Adrenal gland (tissue), 12 donors: ENCODE results near the gene SH2D5. TPM values are rescaled to one million over a fixed set of nuclear protein-coding genes. Genes with fewer than 3 reads are reported as not detected.

Experiments
- DNase-seq, 7 donors: peaks; one replicate each; pipeline ENCODE4 v3.0.0-alpha.2; 2019 to 2020
- H3K27ac ChIP-seq, 5 donors: fragments of 200-600 bp; sonication (generic) in 4 of 5; 1 replicate in 3 of 5; 2 replicates in 2 of 5; pipeline versions ENCODE4 v1.5.1 to v1.8.0; 2016 to 2020; ENCODE audit warnings: mild to moderate bottlenecking in 1 of 5
- H3K27me3 ChIP-seq: fragments of 200-600 bp; 2 replicates; pipeline ENCODE4 v1.8.0; 2021
- H3K36me3 ChIP-seq, 2 donors: fragments of 200-600 bp; replicated peaks in 1 of 2; 1 replicate in 1 of 2; 2 replicates in 1 of 2; pipeline versions ENCODE4 v1.5.1 to v1.8.0; 2018 to 2022
- H3K4me1 ChIP-seq, 2 donors: fragments of 200-600 bp; replicated peaks in 1 of 2; 1 replicate in 1 of 2; 2 replicates in 1 of 2; pipeline versions ENCODE4 v1.5.1 to v1.8.0; 2018 to 2021
- H3K4me3 ChIP-seq, 4 donors: fragments of 200-600 bp; sonication (generic) in 3 of 4; one replicate each; pipeline ENCODE4 v1.5.1; 2016 to 2018
- H3K9me3 ChIP-seq, 3 donors: fragments of 200-600 bp; sonication (generic) in 1 of 3; replicated peaks in 1 of 3; 1 replicate in 2 of 3; 2 replicates in 1 of 3; pipeline versions ENCODE4 v1.5.1 to v1.8.0; 2016 to 2021
- CTCF ChIP-seq, 6 experiments: fragments of 450-650 bp in 4 of 6; fragments of 200-600 bp in 2 of 6; sonication (generic) in 1 of 6; IDR thresholded peaks; 1 replicate in 5 of 6; 2 replicates in 1 of 6; pipeline versions ENCODE4 v1.5.1 to v1.8.0; 2016 to 2021; ENCODE audit warnings: antibody characterized with exemption in 6 of 6, mild to moderate bottlenecking in 2 of 6, moderate library complexity in 1 of 6
- POLR2A ChIP-seq, 2 donors: fragments of 450-650 bp; IDR thresholded peaks; one replicate each; pipeline ENCODE4 v1.6.1; 2017; ENCODE audit warnings: antibody characterized with exemption in 2 of 2, mild to moderate bottlenecking in 2 of 2, moderate library complexity in 1 of 2
- WGBS, 4 donors: extraction: QIAGEN DNeasy Blood & Tissue Kit in 2 of 4; methylation state at CpG; one replicate each; pipeline versions ENCODE4 v1.1.5 to v1.1.7; 2013 to 2017; 5-methylcytosine and 5-hydroxymethylcytosine counted together
- intact Hi-C, 2 donors: fragments of 100-400 bp; cut with DNase I; formaldehyde crosslinking; loops; one replicate each; pipeline versions ENCODE4 v1.14.1 to v1.15.0; 2022 to 2023
- polyA plus RNA-seq, 3 donors: library from polyadenylated mRNA; stranded (reverse); fragments of 200-250 nt in 2 of 3; fragments of 350-450 nt in 1 of 3; fragmentation: Illumina TruSeq in 1 of 3; extraction: RNeasy Lipid Tissue Mini Kit (QIAGEN cat#74804) in 1 of 3; gene quantifications; one replicate each; pipeline ENCODE4 v1.2.3, GENCODE V29; 2013 to 2014
- total RNA-seq, 9 donors: library from RNA; depleted of rRNA in 4 of 9; stranded (reverse); fragments of >200 nt in 4 of 9; fragments of 120-200 nt in 1 of 9; fragmentation: NEBNext Ultra II Directional in 1 of 9; extraction: Animal tissue kit (Norgen Biotek cat#: 25700) in 1 of 9; gene quantifications; one replicate each; pipeline versions ENCODE4 v1.1.0 to v1.2.4, GENCODE V29; 2013 to 2023
- donor health status: healthy with polysubstance abuse.
- donor health status: Bipolar disorder and iron deficiency.
- donor health status: DM: yes; HTN: yes; CAD: no.
- donor health status: DM: no; HTN: no; CAD: no.
- donor health status: DM: no; HTN: no; CAD: no.
- donor health status: DM: yes; HTN: yes; CAD: no.

The SH2D5 gene
- total and polyA plus RNA-seq, 12 donors: 0.06 to 1.9 (median 0.43) TPM; not detected in 3

- WGBS, 4 donors: 69 to 81% (median 76%) methylated on average over 4 to 5 of the region's 5 CpGs
- TF ChIP-seq POLR2A (IDR thresholded peaks at IDR 0.05): no peak
- TF ChIP-seq CTCF (IDR thresholded peaks at IDR 0.05): no peak
- H3K27me3 ChIP-seq: no peaks in the 10 kb centered on the region
- no peaks in the 10 kb centered on the region for H3K36me3 ChIP-seq
- no peaks in the 10 kb centered on the region for H3K4me1 ChIP-seq
- H3K27ac ChIP-seq: no peak overlapping the region
- H3K4me3 ChIP-seq: no peak overlapping the region
- no peaks in the 10 kb centered on the region for H3K9me3 ChIP-seq
- intact Hi-C loops: no loop called here
- DNase-seq: no peak
Observed at GRCh38 chr1:20708891-20709290, 23.6 kb downstream of the SH2D5 start.

- intact Hi-C loops: no loop called here
- TF ChIP-seq POLR2A (IDR thresholded peaks at IDR 0.05): no peak
- no peak for TF ChIP-seq CTCF (IDR thresholded peaks at IDR 0.05)
- no peak overlapping the region for H3K4me3 ChIP-seq
- DNase-seq: no peak
- no peaks in the 10 kb centered on the region for H3K9me3 ChIP-seq
- H3K27ac ChIP-seq: no peak overlapping the region
- H3K4me1 ChIP-seq: no peaks in the 10 kb centered on the region
- H3K27me3 ChIP-seq: no peaks in the 10 kb centered on the region
- no peaks in the 10 kb centered on the region for H3K36me3 ChIP-seq
- 57 to 66% (median 61%) methylated on average over 4 to 6 of the region's 6 CpGs for WGBS, 4 donors
Observed at GRCh38 chr1:20708057-20708456, 24.4 kb downstream of the SH2D5 start.

GRCh38 chr1:20706841-20707240 lies 25.7 kb downstream of the SH2D5 start:
- no peaks in the 10 kb centered on the region for H3K27me3 ChIP-seq
- 32 to 42% (median 38%) methylated on average over 5 of the region's 5 CpGs for WGBS, 4 donors
- intact Hi-C loops: no loop called here

GRCh38 chr1:20705203-20705755 lies 27.2 kb downstream of the SH2D5 start:
- WGBS, 4 donors: 86 to 92% (median 87%) methylated on average over 15 of the region's 15 CpGs
- TF ChIP-seq CTCF (IDR thresholded peaks at IDR 0.05): no peak
- TF ChIP-seq POLR2A (IDR thresholded peaks at IDR 0.05): no peak
- H3K4me3 ChIP-seq: no peak overlapping the region
- no peak overlapping the region for H3K27ac ChIP-seq
- intact Hi-C loops: no loop called here
- no peaks in the 10 kb centered on the region for H3K36me3 ChIP-seq
- no peaks in the 10 kb centered on the region for H3K4me1 ChIP-seq
- DNase-seq: no peak
- no peaks in the 10 kb centered on the region for H3K9me3 ChIP-seq
- no peaks in the 10 kb centered on the region for H3K27me3 ChIP-seq

More at GRCh38 chr1:20706841-20707240, 25.7 kb downstream of the SH2D5 start:
- peak in 3 of 7 donors; percentile 51 to 53 (median 52) for DNase-seq
- H3K4me1 ChIP-seq: no peaks in the 10 kb centered on the region
- no peaks in the 10 kb centered on the region for H3K36me3 ChIP-seq
- H3K4me3 ChIP-seq: no peak overlapping the region
- no peaks in the 10 kb centered on the region for H3K9me3 ChIP-seq
- no peak overlapping the region for H3K27ac ChIP-seq
- no peak for TF ChIP-seq POLR2A (IDR thresholded peaks at IDR 0.05)
- TF ChIP-seq CTCF (IDR thresholded peaks at IDR 0.05): no peak
